Measurements from ENCODE around the gene JAKMIP1.

- TF ChIP-seq CTCF (IDR thresholded peaks at IDR 0.05) (no peak), POLR2A (IDR thresholded peaks at IDR 0.05) (no peak)
These were observed 150.4 kb downstream of the JAKMIP1 start for GRCh38 chr4:6049985-6050384.
